GM21390 (cell line): Measurements from ENCODE around the gene KCNJ1.

Experiments
- ATAC-seq: cut with Tn5 transposase; IDR thresholded peaks from one replicate; pipeline ENCODE4 v1.9.1; 2021; ENCODE audit not compliant: unreplicated experiment

Gene KCNJ1

GRCh38 chr11:128867277-128867676 lies at the start of gene KCNJ1:
TSS of gene KCNJ1 (minus strand) at chr11:128867296. CDS start at chr11:128840243, 27,053 bp downstream.
- no peak for ATAC-seq

GRCh38 chr11:128916681-128917080 lies 49.6 kb upstream of the KCNJ1 start:
- ATAC-seq, result no peak

DNA sequence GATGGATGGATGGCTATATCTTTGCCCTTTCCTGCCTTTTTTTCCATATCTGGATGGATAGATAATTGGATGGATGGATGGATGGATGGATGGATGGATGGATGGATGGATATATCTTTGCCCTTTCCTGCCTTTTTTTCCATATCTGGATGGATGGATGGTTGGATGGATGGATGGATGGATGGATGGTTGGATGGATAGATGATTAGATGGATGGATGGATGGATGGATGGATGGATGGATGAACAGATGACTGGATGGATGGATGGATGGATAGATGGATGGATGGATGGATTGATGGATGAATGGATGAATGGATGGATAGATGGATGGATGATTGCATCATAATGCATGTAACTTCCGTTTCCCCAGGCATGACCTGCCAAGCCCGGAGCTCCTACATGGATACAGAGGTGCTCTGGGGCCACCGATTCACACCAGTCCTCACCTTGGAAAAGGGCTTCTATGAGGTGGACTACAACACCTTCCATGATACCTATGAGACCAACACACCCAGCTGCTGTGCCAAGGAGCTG lies 49.0 kb upstream of the KCNJ1 start:
- ATAC-seq, result no peak

DNA sequence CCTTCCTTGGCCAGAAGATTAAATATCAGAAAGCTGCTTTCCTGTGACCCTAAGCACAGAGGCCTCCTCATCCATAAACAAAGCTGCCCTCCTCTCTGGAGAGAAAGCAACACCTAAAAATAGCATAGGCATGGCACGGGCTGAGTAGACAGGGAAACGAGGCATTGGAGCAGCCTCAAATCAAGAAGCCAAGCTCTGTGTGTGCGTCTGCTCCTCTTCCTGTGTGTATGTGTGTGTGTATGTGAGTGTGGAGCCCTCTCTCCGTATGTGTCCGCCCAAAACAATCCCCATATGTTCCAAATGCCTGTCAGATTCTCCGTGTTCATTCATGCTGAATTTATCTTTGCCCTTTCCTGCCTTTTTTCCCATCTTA lies 48.0 kb upstream of the KCNJ1 start:
- no peak for ATAC-seq

- no peak for ATAC-seq
These were observed 47.4 kb upstream of the KCNJ1 start for GRCh38 chr11:128914216-128915148.

- ATAC-seq, result no peak
These were observed 46.7 kb upstream of the KCNJ1 start for GRCh38 chr11:128913806-128914205.

GRCh38 chr11:128911701-128912100 lies 44.6 kb upstream of the KCNJ1 start:
- no peak for ATAC-seq

DNA sequence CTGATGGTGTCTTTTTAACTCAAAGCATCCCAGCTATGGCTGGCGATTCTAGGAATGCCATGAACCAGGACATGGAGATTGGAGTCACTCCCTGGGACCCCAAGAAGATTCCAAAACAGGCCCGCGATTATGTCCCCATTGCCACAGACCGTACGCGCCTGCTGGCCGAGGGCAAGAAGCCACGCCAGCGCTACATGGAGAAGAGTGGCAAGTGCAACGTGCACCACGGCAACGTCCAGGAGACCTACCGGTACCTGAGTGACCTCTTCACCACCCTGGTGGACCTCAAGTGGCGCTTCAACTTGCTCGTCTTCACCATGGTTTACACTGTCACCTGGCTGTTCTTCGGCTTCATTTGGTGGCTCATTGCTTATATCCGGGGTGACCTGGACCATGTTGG lies 44.1 kb upstream of the KCNJ1 start:
- ATAC-seq, result no peak

DNA sequence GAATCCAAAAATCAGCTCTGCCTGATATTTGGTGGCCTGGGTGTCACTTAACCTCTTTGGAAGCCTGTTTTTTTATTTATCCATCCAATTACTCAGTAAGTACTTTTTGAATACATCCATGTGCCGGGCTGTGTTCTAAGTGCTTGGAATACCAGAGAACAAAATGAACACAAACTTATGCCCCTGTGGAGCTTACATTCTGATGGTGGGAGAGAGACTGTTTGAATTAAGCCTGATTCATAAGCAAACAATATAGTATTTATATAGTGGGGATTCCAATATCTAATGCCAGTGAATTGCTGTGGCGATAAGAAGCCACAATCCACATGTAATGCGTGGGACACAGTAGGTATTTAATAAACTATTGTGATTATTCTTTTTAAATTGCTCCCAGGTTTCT lies 43.5 kb upstream of the KCNJ1 start:
- no peak for ATAC-seq

DNA sequence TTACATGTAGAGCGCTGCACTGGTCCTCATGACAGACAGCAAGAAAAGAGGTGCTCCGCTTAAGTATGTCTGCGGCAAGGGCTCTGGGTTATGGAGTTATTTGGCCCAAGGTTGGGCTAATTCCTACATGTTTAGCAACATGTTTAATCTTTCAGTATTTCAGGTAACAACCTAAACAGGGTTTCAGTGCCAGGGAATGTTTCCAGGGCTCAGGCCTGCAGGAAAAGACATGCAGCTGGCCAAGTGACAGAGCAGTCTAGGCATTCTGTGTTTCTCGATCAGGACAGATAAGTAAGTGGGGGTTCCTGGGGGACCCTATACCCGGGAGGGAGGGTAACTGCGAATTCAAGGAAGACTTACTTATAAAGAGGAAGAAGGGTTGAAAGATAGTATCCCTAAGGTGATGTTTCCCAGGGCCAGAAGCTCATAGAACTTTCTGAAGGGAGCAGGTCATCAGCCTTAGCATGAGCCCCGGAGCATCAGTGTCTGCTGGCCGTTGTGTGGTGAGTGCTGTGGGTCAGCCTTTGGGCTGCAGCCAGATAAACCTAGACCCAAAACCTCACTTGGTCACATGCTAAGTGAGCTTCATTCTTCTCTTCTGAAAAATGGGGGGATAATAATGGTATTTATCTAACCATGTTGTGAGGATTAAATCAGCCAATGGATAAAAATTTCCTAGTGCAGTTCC lies 42.5 kb upstream of the KCNJ1 start:
- ATAC-seq, result no peak

GRCh38 chr11:128908391-128909246 lies 41.5 kb upstream of the KCNJ1 start:
- ATAC-seq, result no peak

DNA sequence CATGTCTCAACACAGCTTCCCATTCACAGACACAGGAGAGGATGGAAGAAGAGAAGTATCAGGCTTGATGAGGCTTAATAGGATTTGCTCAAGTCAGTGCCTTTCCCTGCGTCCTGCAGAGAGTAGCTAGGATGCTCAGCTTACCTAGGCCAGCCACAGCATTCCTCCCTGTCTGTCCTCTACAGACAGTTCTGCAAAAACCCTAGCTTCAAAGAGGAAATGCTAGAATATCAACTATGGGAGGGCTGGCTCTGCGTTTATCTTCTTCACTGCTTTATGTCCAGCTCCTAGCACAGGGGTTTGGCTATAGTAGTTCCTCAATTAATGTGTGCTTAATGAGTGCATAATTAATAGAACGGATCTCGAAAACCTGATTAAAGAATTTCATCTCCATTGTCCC lies 40.5 kb upstream of the KCNJ1 start:
- ATAC-seq, result no peak

DNA sequence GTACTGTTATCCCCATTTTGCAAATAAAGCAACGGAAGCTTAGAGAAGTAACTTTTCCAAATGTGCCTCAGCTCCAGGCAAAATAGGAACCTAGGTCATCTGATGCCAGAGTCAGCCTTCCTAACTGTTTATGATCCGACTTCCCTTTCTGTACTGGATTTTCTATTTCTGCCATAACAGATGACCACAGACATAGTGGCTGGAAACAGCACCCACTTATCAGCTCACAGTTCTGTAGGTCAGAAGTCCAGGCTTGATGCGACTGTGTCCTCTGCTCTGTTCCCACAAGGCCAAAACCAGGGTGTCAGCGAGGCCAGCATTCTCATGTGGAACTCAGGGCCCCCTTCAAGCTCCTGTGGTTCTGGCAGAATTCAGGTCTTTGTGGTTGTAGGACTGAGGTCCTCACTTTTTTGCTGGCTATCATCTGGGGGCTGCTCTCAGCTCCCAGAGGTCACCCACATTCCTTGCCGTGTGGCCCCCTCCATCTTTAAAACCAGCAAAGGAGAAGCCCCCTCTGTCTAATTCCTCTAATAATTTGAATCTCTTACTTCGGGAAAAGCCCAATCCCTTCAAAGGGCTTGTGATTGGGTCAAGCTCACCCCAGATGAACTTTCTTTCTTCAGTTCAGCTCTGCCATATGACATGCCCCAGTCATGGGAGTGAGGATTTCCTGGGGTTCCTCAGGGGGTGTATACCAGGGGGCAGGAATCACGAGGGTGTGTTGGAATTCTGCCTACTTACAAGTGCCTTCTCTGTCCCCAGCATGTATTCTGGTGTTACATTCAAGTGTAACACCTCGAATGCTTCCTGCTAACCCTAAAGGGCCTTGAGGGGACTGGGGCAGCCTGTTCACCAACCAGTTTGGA lies 39.3 kb upstream of the KCNJ1 start:
- ATAC-seq, result no peak

- peak; percentile 59 for ATAC-seq
These were observed 38.5 kb upstream of the KCNJ1 start for GRCh38 chr11:128905345-128906184.

DNA sequence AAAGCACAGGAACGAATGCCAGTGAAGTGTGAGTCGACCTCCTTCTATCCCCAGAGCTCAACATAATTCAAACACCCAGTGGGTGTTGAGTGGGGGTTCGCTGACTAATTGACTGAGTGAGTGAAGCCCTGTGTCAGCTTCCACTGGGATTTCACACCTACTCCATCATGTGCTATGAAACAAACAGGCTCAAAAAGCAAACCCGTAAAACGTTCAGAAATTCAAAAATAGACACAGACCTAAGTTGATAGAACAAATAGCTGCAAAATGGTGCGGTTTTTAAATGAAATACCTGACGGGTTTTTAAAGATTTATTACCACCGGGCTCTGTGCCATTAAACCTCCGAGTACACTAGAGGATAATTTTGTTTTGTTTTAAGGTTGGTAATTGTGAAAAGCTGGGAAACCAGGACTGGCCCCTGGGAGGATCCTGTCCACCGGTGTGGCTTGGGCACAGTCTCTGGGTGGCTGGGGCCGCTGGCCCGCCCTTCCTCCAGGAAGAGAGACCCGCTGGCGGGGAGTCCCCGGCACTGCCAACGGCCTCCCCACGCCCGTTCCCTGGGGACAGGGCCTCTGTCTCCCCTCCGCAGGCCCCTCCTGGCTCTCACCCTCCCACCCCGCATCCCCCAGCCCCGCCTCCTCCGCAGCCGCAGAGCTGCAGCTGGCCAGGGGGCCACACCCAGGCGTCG lies 37.7 kb upstream of the KCNJ1 start:
- ATAC-seq, result peak; percentile 31

DNA sequence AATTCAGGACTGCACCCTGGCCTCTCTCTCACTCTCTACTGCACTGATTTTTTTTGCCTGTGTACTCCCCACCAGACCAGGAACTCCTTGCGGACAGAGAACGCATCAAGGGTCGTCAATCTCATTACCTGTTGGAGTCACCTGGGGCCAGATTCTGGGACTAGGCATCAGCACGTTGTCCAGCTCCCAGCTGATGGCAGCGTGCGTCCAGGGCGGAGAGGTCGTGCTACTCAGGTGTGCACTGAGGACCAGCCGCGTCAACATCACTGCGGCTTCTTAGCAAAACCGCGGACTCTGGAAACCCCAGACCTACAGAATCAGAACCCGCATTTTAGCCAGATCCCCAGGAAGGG lies 37.2 kb upstream of the KCNJ1 start:
- no peak for ATAC-seq

DNA sequence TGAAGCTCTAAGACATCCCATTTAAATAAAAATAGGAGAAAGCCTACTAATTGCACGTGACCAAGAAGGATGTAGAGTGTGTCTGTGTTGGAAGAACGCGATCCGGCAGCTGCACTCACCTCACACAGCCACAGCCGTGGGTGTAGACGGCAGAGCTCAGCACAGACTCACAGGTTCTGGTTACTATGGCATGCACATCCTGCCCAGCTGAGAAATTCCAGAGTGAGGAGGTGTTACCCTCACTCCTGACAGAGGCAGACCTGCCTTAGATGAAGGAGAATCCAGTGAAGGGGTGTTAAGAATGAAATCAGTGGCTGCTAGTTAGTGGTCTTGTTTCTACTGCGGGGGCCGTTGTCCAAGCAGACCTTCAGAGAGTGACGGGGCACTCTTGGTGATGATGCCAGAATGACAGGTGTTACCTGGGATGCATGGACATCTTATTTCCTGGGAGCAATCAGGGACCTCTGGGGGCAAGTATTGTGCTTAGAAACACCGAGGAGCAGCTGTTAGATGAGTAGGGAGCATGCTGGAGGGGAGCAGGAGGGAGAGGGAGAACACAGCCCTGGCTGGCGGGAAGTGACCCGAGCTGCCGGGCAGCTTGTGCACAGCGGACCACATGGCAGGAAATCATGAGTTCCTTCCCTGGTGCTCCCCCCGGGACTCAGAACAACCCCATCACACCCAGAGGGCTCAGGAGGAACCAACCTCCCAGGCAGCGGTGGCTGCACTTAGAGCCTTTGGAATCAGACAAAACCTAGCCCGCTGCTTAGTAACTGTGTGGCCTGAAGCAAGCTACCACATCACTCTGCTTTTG lies 36.4 kb upstream of the KCNJ1 start:
- no peak for ATAC-seq

GRCh38 chr11:128902515-128903066 lies 35.5 kb upstream of the KCNJ1 start:
- no peak for ATAC-seq
